GM18502 (cell line): ENCODE results near the gene LHX4.

Experiments
- ATAC-seq: cut with Tn5 transposase; IDR thresholded peaks from one replicate; pipeline ENCODE4 v1.9.1; 2021; ENCODE audit warnings: mild to moderate bottlenecking; ENCODE audit not compliant: unreplicated experiment, poor library complexity

LHX4 gene

DNA sequence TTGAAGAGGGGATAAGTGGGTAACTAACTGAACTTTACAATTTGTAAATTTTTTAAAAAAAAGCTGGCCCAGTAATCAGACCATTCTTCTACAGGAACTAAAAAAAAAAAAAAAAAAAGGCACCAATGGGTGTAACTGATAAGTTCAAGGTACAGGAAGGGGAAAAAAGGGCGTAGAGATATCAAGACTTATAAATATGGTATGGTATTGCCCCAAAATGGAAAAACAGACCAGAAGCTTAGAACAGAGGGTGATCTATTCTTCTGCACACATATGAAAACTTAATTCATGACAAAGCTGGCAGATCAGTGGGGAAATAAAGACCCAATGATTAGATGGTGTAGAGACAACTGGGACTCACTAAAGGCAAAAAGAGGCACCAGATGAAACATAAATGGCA, 58.9 kb downstream of the LHX4 start:
- no peak for ATAC-seq

DNA sequence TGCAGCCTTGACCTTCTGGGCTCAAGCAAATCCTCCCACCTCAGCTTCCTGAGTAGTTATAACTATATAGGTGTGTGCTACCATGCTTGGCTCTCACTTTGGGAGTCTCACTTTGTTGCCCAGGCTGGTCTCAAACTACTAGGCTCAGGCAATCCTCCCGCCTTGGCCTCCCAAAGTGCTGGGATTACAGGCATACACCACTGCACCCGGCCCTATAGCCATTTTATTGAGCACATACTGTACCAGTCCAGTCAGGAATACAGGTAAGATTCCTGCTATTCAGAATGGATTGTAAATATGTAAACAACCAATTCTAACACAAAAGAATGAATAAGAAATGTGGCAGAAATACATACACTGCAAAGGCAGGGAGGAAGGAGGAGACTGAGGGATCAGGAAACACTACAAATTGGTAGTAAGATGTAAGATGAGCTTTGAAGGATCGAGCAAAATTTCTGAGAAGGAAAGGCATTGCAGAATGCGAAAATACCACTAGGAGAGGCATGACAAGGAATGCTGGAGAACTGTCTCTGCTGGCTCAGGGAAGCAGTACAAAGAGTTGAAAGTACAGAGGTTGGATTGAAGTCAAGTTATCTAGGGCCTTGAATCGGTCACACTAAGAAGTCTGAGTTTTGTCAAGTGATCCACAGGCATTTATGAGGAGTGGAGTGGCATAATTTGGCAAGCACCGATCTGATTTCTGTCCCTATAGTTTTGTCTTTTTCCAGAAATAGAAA, 60.4 kb downstream of the LHX4 start:
- ATAC-seq = no peak

DNA sequence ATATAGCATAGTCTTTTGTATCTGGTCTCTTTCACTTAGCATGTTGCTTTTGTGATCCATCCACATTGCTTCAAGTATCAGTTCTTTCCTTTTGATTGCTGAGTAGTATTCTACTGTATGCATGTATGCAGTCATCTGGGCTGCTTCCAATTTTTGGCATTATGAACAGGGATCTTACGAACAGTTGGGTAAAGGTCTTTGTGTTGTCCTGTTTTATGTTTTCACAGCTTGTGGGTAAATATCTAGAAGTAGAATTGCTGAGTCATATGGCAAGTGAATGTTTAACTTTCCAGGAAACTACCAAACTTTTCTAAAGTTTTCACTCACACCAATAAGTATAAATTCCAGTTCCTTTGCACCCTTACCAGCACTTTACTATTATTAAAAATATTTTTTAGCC, 60.9 kb downstream of the LHX4 start:
- ATAC-seq = no peak

DNA sequence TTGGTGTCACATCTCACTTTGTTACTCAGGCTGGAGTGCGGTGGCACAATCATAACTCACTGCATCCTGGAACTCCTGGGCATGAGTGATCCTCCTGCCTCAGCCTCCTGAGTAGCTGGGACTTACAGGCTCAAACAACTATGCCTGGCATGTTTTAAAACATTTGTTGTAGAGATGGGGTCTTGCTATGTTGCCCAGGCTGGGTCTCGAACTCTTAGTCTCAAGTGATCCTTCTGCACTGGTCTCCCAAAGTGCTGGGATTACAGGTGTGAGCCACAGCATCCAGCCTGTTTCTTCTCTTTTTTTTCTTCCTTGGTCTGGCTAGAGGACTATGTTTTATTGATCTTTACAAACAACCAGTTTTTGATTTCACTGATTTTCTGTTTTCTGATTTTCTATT, 64.6 kb downstream of the LHX4 start:
- no peak for ATAC-seq

DNA sequence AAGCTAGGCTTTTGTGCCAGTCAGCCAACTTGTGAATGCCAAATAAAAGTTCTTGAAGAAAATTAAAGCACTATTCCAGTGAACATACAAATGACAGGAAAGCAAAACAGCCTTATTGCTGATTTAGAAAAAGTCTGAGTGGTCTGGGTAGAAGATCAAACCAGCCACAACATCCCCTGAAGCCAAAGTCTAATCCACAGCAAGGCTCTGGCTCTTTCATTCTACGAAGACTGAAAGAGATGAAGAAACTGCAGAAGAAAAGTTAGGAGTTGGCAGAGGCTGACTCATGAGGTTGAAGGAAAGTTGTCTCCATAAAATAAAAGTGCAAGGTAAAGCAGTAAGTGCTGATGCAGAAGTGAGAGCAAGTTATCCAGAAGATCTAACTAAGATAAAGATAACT, 65.9 kb downstream of the LHX4 start:
- ATAC-seq = no peak

DNA sequence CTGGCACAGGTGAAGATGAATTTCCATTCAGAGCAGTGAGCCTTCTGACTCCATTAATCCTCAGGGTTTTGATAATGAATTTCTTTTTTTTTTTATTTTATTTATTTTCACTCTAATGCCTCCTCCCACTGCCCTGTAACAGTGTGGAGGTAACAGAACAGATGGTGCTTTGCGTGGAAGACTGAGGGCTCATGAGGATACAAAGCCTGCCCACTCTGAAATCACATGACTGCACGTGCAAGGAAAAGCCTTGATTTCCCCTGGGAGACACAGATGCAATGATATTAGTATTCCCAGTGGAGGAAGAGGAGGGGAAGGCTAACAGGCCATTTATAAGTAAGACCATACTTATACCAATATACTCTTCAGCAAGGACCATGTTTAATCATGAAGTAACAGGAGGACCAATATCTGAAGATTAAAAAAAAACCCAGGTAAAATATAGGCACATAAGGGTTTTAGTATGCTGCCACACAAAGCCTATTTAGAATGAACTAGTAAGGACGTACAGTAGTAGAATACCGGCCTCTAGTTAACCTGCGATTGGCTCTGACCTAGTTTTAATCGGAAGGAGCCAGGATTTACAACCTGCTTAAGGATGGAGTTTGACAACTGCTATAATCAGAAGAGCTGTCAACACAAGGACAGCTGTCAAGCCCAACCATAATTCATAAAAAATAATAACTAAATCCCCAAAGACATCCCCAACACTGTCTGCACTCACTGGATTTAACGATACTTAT, 69.6 kb downstream of the LHX4 start:
- ATAC-seq = no peak

DNA sequence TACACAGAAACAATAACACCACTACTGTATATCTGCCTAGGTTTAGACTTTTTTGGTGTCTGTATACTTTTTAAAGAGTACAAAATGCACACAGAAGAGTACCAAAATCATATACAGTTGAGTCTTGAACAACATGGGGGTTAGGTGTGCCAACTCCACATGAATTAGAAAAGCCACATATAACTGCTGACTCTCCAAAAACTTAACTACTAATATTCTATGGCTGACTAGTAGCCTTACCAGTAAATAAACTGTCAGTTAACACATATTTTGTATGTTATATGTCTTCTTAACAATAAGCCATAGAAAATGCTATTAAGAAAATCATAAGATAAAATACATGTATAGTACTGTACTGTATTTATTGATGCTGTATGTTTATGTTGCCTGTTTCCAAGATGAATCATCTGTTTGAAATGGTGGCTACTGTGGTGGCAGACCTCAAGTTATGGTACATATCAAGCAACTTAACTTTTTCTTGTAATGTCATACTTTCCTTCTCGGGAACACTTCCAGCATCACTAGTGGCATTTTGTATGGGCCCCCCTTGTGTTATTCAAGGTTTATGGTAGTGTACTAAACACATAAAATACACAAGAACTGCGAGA, 71.2 kb downstream of the LHX4 start:
- no peak for ATAC-seq

DNA sequence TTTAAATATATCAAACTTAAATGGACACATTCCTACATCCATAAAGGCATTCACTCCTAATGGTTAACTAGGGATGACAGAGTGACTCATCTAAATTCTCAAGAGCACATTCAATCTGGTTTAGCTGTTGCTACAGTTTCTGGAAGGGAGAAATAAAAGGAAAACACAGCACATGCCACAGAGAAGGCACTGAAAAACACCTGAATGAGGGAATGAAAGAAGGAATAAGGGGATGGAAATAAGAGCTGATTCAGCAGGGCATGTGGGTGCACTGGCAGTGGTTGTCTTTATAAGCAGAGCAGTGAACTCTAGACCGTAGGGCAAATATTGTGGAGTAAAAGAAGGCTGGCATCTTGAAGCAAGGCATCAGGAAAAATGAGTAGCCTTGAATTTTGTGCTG, 79.3 kb downstream of the LHX4 start:
- ATAC-seq = no peak

DNA sequence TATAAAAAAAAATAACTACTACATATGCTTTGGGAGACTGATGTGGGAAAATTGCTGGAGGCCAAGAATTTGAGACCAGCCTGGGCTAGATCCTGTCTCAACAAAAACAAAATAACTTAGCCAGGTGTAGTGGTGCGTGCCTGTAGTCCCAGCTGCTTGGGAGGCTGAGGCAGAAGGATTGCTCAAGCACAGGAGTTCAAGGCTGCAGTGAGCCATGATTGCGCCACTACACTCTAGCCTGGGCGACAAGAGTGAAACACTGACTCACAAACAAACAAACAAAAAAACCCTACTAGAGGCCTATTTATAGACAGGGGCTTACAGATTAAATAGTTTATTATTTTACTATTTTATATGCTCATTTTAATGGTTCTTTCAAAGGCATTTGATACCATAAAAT, 80.0 kb downstream of the LHX4 start:
- ATAC-seq = no peak

DNA sequence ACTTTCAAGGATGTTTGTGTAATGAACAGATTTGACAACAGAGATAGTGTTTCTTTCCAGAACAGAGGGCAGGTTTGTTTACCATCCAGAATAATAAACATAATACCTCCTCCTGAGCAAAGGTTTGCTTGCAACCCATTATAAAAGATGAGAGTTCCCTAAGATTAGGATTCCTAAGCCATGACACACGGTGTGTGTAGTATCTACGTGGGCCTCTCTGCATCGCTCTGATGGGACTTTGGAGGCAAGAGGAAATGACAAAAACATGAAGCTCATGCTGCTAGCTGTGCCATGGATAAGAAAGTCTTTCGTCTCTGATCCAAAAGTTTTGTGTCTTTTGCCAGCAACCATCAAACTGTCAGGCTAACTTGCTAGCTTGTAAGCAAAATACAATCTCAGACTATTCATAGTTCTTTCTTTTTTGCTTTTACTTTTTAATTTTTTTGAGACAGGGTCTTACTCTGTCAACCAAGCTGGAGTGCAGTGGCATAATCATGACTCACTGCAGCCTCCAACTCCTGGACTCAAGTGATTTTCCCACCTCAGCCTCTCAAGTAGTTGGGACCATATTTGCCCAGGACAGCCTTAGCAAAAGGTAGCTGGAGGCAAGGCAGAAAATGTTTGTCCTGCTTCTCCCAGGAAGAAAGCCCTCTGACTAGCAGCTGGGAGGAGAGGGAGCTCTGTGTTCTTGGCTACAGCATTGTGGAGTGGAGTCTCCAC, 81.1 kb downstream of the LHX4 start:
- ATAC-seq = no peak

DNA sequence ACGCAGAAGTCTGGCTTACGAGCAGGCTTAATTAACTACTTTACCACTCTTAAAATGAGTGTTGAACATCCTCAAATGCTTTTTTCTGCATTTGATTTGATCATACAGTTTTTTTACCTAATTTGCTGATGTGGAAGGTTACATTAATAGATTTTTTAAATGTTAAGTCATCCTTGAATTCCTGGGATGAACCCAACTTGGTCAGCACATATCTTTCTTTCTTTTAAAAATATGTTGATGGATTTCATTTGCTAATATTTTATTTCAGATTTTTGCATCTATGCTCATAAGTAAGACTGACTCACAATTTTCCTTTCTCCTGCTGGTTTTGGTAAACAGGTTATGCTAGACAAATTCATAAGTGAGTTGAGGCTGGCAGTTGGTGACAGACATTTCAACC, 82.9 kb downstream of the LHX4 start:
- no peak for ATAC-seq

DNA sequence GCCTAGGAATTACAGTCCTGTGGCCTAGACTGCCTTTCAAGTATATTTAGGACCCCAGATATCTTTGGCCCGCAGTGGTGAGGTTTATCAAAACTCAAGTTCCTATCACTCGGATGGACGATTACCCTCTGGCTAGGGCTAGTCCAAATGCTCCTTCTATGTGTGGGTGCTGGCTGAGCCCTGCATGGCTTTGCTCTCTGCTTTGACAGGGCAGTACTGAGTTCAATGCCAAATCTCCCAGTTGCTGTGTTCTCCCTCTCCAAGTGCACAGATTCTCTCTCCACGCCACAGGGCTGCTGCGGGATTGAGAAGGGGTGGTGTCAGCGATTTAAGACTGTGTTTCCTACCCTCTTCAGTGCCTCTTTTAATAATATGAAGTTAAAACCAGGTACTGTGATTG, 97.0 kb downstream of the LHX4 start:
- no peak for ATAC-seq
